Erythroblast (primary cell): Measurements from ENCODE around the gene TRABD2B.

ENCODE experiments used
- DNase-seq, 2 experiments: peaks; one replicate each; lab custom pipeline; 2025; lab: John Stamatoyannopoulos, UW
- GATA1 ChIP-seq: IDR thresholded peaks from 2 replicates; pipeline ENCODE4 v1.6.1; 2011; ENCODE audit warnings: low read depth, mild to moderate bottlenecking, control low read depth, low read length, moderate library complexity
- POLR2A ChIP-seq: IDR thresholded peaks from 2 replicates; pipeline ENCODE4 v1.6.1; 2011; ENCODE audit warnings: mild to moderate bottlenecking, low read length

Gene TRABD2B

DNA sequence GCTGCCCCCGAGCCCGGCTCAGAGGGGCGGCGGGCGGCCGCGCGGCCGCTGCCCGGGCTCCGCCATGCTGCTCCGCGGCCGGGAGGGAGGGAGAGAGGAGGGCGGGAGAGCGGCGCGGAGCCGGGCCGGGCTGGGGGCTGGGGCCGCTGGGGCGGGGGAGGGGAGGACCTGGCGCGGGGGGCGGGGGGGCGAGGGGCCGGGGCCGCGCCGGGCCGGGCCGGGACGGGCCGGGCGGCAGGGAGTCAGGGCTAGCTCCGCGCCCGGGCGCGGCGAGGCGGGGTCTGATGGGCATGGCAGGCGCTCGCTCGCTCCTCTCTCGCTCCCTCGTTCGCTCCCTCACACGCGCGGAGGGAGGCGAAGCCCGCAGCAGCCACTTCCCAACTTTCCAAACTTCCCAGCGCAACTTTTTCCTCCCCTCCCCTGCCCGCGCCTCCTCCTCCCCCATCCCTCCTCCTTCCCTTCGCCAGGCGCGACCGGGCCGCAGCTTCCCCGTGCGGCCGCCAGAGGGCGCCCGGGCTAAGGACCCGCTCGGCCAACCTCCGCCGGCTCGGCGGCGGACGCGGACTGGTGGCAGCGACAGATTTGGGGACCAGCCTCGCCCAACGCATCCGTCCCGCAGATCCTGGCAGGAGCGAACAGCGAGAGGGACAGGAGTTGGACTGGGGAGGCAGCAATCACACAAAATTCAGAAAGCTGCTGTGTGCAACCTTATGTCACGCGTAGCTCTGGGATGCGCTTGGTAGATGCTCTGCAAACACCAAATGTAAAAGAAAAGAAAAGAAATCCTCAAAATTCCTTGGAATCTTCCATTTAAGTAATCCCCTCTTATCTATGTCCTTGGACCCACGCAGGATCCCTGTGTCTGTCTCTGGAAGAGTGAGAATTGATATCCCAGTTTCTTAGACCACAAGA is at the start of gene TRABD2B:
TRABD2B (minus strand) TSS at position 97 of the 912 bp plus-strand sequence.
- DNase-seq, result peak; percentile 49 to 71
- TF ChIP-seq GATA1, result no peak

DNA sequence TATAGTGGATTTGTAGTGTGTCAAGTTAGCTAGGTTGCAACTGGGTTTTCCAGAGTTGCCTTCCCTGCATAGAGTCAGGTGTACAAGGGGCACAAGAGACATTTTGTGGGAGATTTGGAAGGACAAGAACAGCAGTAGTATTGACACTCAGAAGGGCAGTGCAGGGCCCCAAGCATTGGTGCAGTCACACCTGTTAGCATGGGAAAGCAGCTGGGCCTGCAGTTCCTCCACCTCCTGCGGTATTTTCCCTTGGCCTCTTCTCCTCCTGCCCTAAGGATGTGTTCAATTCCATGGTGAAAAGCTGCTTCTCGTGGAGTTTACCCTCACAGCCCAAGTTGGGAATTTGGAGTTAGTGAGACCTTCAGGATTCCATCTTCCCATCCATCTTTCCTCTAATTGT is 47.1 kb upstream of the TRABD2B start:
- DNase-seq, result no peak
- TF ChIP-seq GATA1 (no peak), POLR2A (no peak)

DNA sequence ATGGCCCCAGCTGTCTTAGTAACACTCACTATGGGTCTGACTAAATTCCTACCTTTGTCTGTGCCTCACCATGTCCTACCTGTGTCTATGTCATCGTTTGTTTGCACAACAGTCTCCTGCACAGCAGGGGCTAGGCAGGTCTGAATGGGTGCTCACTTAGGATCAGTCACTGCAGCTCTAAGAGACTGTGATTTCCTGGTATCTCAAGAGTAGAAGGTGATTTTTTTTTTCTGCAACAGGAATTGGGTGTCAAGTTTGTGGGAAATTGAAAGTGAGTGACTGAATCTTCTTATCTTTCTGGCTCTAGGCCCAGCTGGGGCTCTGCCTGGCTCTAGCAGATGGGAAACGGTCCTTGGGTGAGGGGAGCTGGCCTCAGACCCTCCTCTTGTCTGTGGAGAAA is 46.4 kb upstream of the TRABD2B start:
- no peak for DNase-seq
- TF ChIP-seq GATA1 (no peak), POLR2A (no peak)

DNA sequence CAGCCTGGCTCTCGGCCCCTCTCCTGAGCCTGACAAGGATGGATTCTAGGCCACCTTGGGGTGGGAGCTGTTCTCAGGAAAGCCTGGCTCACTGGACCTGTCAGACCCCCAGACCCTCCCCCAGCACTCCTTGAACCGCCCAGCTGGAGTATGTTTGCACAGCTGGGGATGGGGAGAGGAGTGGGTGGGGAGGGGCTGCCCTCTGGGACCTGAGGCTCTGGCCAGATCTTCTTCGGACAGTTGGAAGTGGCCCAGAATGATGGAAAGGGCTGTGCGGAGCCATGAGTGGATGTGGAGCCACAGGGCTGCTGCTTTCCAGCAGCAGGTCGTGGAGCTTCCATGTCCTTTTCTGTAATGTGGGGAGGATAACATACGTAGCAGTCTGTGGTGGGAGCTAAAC is 43.0 kb upstream of the TRABD2B start:
- TF ChIP-seq GATA1, result no peak
- DNase-seq, result no peak

DNA sequence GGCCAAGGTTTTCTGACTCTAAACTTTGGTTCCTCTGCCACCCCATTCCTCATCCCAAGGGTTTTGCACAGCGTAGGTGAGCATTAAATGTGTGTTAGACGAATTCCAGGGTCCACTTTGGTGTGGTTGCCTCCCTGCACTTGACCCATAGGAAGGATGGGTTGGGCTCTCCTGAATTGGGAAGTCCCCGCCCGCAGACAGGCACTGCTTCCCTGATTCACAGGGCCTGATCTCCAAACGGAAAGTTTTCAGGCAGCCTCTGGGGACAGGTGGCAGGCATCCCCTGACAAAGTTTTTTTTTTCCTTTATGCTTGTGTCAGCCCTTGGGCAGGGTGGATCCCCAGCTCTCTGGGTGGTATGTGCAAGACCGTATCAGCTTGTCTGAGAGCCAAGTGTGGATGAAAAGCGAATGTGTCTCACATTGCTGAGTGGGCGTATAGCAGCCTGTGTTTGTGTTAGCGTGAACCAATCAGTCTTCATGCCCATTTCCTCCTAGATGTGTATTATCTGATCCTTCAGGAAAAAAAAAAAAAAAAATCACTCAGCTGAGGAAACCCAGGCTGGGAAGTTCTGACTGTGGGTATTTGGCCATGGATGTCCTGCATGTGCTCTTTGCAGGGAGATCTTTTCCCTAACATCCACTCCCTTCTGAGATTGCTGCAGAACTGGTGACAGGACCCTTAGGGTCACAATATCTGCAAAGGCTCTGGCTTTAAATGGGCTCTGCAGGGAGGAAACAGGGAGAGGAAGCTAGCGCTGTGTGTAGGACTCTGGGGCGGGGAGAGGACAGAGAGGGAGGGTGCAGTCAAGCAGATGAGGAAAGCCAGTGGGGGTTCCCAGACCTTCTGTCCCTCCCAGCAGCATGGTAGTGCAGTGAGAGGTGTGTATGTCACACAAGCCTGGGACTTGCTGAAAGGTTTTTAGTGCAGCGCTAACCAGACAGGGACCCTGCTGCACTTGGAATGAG is 42.2 kb upstream of the TRABD2B start:
- TF ChIP-seq GATA1 (no peak), POLR2A (no peak)
- DNase-seq, result no peak

DNA sequence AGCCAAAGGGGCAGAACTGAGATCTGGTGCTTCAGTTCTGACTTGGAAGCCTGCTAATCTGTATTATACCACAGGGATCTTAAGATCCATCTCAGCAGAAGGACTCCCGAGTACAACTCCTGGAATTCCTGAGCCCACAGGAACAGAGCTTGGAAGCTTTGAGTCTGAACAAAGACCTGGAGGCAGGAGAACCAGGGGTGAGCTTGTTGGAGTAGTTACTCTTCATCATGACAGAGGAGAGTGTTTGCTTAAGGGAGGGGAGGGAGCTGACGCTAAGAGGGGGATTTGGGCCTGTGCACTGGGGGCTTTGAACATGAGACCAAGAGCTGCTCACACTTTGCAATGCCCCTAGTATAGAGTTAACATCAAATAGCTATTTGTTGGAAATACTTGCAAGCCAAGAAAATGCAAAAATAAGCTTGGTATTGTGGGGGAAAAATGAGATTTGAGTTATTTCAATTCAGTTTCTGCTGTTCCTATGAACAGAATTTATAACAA is 41.1 kb upstream of the TRABD2B start:
- TF ChIP-seq GATA1 (no peak), POLR2A (no peak)
- DNase-seq, result no peak

DNA sequence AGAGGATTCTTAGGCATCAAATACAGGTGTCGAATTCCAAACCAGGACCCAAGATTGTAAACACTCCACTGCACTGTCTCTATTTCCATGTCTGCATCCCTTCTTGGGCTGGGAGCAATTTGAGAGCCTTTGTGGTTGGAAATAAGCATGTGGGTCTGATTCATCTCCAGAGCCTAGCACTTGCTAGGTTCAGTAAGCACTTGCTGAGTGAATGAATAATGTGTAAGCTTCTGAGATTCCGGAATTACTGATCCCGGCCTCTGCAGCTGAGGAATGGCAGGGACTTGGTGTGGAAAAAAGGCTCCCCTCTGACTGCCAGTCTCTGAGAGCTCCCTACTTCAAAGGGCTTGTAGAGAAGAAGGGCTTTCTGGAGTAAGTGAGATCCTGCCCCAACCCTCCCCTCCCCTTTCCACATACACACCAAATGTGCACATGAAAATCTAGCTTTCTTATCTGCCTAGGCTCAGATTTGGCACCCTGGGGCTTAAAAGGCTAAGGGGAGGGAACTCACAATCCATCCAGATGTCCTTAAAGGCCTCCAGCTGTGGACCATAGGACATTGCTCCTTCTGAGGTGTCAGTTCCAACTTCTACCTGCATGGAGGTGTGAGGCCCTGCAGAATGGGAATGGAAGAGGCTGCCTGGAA is 39.6 kb upstream of the TRABD2B start:
- no peak for DNase-seq
- TF ChIP-seq POLR2A, result no peak

DNA sequence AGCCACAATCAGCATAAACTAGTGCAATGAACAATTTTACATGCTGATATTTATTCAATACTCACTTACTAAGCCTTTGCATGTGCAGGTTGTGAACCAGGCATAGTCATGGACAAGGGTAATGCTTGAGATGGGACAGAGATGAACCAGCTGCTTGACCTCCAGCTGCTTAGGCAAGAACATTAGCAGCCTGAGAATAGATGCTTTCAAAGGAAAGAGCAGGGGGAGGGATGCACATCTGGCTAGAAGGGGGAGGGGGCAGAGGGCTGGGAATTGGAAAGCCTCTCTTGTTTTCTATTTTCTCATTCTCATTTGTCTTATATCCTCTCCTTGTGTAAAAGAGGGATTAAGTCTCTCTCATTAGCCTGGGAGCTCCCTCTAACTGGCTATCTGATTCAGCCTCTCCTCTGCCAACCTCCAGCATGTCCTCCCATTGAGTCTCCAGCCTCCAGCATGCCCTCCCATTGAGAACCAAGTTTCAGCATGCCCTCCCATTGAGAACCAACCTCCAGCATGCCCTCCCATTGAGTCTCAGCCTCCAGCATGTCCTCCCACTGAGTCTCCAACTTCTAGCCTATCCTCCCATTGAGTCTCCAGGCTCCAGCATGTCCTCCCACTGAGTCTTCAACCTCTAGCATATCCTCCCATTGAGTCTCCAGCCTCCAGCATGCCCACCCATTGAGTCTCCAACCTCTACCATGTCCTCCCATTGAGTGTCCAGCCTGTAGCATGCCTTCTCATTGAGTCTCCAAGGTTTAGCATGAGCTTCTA is 38.4 kb upstream of the TRABD2B start:
- no peak for DNase-seq
- TF ChIP-seq GATA1 (no peak), POLR2A (no peak)

DNA sequence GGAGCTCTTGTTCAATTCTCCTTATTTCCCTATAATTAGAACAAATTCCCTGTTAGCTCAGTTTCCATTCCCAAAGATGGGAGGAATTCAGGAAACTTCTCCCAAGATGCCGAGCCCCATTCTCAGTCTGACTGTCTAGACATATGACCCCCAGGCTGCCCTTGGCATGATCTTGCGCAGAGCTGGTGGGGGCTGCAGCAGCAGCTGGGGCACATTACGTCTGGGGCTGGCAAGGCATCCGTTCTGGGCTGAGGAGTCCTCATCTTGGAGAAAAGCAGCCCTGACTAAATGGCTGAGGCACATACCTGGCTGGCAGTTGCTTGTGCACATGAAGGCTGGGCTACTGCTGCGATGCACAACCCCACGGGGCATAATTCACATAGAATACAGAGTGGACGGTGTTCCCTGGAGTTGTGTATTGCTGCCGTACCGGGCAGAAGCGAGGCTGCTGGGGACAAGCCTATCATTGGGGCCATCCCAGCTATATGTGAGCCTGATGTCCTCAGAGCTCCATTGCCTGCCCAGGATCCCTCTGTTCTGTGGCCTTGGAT is 36.4 kb upstream of the TRABD2B start:
- no peak for DNase-seq
- TF ChIP-seq GATA1, result no peak
- TF ChIP-seq POLR2A, result no peak

DNA sequence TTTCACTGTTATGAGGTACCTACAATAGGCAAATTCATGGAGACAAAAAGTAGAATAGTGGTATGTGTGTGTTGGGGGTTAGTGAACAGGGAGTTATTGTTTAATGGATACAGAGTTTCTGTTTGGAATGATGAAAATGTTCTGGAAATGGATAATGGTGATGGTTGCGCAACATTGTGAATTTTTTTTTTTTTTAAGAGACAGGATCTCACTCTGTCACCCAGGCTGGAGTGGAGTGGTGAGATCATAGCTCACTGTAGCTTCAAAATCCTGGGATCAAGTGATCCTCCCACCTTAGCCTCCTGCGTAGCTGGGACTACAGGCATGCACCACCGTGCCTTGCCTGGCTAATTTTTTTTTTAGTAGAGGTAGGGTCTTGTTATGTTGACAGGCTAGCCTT is 34.5 kb upstream of the TRABD2B start:
- DNase-seq, result no peak
- TF ChIP-seq GATA1 (no peak), POLR2A (no peak)

DNA sequence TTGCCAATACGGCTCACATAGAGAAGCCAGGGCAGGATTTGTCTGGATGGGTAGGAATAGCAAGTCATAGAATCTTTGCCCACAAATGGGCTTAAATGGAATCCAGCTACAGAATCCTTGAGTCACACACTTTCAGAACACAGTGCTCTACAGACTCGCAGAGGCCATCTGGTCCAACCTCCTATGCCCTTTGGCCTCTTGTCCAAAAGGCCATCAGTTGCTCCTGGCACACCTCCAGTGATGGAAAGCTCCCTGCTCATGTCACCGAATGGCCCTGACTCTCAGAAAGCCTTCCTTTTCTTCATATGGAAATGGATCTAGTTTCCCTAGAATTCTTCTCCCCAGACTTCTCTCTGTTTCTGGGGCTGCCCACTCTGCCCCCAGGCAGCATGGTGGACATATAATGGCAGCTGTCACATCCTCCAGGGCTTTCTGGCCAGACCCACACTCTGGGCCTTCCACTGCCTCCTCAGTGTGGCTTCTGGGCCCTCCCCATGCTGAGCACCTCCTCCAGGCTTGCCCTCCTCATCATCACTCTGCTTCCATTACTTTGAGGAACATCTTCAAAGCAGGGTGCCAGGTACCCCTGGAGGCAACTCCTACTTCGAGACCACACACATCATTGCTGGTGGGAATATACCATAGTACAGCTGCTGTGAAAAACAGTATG is 33.6 kb upstream of the TRABD2B start:
- no peak for DNase-seq
- TF ChIP-seq POLR2A, result no peak
- no peak for TF ChIP-seq GATA1

DNA sequence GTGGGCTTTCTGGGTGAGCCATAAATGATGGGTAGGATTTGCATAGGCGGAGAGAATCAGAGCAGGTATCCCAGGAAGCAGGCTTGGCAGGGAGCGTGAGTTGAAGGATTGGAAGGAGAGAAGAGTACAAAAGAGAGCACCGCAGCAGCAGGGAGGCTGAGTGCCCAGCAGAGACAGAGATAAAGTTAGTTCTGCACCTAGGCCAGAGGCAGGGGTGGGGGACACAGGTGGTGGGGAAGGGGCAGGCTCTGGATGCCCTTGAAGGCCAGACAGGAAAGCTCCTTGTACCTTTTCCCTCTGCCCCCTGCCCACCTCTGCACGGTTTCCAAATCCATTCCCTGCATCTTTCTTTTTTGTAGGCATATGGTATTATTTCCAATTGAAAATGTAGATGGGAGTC is 33.0 kb upstream of the TRABD2B start:
- TF ChIP-seq GATA1, result no peak
- no peak for TF ChIP-seq POLR2A
- no peak for DNase-seq

DNA sequence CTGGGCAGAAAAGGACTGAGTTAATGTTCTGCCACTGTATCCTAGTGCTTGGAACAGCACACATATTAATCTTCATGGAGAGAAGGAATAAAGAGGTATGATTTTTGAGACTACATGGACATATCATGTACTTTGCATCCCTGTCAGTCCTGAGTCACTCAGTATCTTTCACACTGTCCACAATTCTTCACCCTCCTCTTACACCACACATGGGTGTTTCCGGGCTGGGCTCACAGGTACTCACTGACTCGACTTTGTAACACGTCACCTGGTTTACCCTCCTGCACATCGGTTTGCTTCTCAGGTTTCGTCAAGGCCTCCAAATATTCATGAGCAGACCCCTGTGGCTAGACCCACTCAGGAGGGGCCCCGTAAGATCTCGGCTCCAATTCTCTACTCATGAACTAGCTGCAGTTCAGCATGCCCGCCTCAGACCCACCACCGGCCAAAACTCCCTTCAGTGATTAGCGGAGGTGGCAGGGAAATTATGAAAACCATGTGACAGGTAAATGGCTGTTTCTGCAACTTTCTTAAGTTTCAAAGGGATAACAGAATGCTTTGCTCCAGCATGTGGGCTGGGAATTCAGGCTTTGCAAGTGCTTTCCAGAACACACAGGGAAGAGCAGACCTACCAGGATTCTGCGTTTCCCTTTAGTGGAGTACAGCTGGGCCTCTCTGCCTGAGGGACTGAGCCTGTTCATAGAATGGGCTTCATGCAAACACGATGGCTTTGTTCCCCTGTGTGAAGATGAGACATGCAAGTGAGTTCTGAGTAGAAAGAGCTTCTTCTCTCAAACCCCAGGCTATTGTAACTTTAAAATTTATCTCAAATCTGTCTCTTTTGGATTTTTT is 31.3 kb upstream of the TRABD2B start:
- TF ChIP-seq POLR2A (no peak), GATA1 (no peak)
- no peak for DNase-seq
